Cardiac muscle cell (in vitro differentiated cells and primary cell): ENCODE measurements around the gene TBC1D4. TPM values are rescaled to one million over a fixed set of nuclear protein-coding genes. Genes with fewer than 3 reads are reported as not detected.
A peak's percentile ranks its signal among the peaks of the same experiment; 100 is the strongest.

Experiments
- DNase-seq, 2 donors: peaks; one replicate each; pipeline versions ENCODE4 v3.0.0 to v3.0.0-alpha.2; 2010 to 2017; ENCODE audit warnings: low read depth in 1 of 2, low spot score in 1 of 2
- H3K27ac ChIP-seq: fragments of 200-600 bp; sonication (generic); 2 replicates; pipeline ENCODE4 v1.5.1; 2016
- H3K27me3 ChIP-seq: fragments of 200-600 bp; sonication (generic); 2 replicates; pipeline ENCODE4 v1.6.0; 2016; ENCODE audit warnings: control low read depth
- H3K36me3 ChIP-seq: fragments of 200-600 bp; sonication (generic); 2 replicates; pipeline ENCODE4 v1.5.1; 2016; ENCODE audit warnings: control low read depth
- H3K4me1 ChIP-seq: fragments of 200-600 bp; sonication (generic); 2 replicates; pipeline ENCODE4 v1.8.1; 2017; ENCODE audit warnings: low read depth, mild to moderate bottlenecking, mixed run types
- H3K4me3 ChIP-seq: fragments of 200-600 bp; sonication (generic); 2 replicates; pipeline ENCODE4 v1.5.1; 2016; ENCODE audit warnings: mild to moderate bottlenecking
- H3K9me3 ChIP-seq: fragments of 200-600 bp; sonication (generic); 2 replicates; pipeline ENCODE4 v1.5.1; 2017; ENCODE audit warnings: low read depth, mild to moderate bottlenecking, control low read depth
- polyA plus RNA-seq: library from polyadenylated mRNA; unstranded; fragments of >200 nt; fragmentation: Nextera tagmentation; extraction: Ambion mirVana; gene quantifications from 2 replicates; pipeline ENCODE4 v1.2.1, GENCODE V29; 2016
- total RNA-seq: library from RNA; depleted of rRNA; stranded (reverse); fragments of >200 nt; gene quantifications from 2 replicates; pipeline ENCODE4 v1.2.3, GENCODE V29; 2016
- TF ChIP-seq, protein P1 (sequence below): IDR thresholded peaks from 2 replicates; pipeline ENCODE4 v1.5.1; 2012; ENCODE audit warnings: low read depth, mild to moderate bottlenecking, low read length

The TBC1D4 gene
- total and polyA plus RNA-seq, 2 experiments from 2014 or later: 14.8 to 43.7 TPM

DNA sequence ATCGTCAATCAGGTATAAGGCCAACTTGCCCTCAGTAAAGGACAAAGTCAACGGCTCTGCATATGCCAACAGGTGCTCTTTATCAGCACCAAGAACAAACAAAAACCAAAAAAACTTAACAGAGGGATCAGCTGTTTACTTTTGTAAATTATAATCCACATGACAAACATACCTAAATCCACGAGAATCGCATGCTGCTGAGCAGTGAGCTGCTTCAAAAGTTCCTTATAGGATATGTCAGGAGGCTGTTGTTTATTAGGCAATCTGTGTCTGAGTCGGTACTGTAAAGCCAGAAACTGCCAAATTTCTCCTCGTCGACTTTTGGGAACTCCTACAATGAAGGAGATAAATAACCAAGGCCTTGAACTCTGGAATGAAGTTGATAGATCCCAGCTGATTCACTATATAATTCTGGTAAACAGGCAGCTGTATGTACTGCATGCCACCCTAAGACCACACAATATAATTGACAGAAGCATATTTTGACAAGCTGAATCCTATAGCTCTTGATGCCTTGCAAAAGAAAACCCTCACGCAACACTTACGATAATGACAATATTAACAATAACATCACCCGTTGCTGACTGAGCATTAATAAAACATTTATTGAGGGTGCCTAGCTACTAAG, 179.8 kb downstream of the TBC1D4 start:
- no peaks in the 10 kb centered on the region for H3K9me3 ChIP-seq
- peaks cover 8% of the 10 kb centered on the region for H3K36me3 ChIP-seq
- peaks cover 10% of the 10 kb centered on the region for H3K4me1 ChIP-seq
- H3K4me3 ChIP-seq: no peak overlapping the region
- TF ChIP-seq, protein P1, sequence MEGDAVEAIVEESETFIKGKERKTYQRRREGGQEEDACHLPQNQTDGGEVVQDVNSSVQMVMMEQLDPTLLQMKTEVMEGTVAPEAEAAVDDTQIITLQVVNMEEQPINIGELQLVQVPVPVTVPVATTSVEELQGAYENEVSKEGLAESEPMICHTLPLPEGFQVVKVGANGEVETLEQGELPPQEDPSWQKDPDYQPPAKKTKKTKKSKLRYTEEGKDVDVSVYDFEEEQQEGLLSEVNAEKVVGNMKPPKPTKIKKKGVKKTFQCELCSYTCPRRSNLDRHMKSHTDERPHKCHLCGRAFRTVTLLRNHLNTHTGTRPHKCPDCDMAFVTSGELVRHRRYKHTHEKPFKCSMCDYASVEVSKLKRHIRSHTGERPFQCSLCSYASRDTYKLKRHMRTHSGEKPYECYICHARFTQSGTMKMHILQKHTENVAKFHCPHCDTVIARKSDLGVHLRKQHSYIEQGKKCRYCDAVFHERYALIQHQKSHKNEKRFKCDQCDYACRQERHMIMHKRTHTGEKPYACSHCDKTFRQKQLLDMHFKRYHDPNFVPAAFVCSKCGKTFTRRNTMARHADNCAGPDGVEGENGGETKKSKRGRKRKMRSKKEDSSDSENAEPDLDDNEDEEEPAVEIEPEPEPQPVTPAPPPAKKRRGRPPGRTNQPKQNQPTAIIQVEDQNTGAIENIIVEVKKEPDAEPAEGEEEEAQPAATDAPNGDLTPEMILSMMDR: no peak
- H3K27me3 ChIP-seq: no peaks in the 10 kb centered on the region
- H3K27ac ChIP-seq: no peak overlapping the region
- DNase-seq: peak in 1 of 2 donors; percentile 47

DNA sequence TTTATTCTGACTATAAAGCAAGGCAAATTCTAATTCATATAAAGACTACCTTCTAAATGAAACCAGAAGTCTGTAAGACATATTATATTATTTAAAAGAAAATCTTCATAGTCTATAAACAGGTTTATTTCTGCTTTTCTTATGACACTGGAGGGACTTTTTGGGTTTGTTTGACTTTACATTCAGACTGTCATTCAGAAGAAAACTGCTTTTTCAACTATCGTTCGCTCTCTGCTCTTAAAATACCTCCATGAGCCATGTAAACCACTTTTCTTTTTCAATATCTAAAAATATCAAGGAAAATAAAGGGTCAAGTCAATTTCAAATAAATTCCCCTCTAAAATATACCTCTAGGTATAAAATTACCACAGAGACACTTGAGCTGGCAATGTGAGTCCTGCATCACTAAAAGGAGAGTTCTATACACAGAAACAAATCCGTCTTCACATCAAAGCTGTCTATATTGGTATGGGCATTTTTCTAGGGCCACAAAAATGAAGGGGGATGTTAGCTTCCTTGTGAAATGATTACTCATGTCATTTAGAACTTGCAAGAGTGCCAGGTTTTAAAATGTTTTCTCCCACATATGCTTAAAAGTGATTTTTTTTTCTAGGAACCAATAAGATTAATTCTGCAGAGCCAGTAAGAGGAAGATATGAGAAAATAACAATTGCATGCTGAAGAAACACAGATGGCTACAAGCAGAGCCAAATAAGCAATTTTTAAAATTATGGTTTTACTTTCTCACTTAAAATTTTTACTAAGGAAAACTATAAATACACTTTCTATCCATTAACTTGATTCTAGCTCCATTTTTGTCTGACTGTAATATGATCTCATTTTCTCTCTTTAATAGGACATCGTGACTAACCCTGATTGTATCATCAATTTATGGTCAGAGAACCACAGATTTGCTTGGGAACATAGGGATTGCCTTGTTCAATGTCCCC, 181.8 kb downstream of the TBC1D4 start:
- no peaks in the 10 kb centered on the region for H3K9me3 ChIP-seq
- H3K4me3 ChIP-seq: no peak overlapping the region
- DNase-seq: peak in 1 of 2 donors; percentile 29
- no peaks in the 10 kb centered on the region for H3K27me3 ChIP-seq
- no peak overlapping the region for H3K27ac ChIP-seq
- peaks cover 7% of the 10 kb centered on the region for H3K36me3 ChIP-seq
- TF ChIP-seq, protein P1: no peak
- peaks cover 9% of the 10 kb centered on the region for H3K4me1 ChIP-seq

DNA sequence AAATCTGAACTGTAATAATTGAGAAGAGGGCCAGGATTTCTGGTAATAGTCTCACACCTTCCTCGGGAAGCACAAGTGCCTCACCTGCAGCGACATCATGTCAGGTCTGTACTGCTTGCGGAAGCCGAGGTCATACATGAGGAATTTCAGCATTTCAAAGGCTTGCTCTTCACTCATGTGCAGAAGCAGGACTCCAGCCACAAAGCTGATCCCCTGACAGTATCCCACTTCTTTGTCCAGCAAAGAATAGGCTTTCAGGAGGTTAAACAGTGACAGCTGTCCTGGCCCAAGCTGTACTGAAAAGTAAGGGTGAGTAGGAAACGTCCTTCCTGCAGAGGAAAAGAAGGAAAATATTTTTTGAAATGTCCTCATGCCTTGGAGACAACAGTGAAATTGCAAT, 182.7 kb downstream of the TBC1D4 start:
- Histone ChIP-seq H3K36me3 (peaks cover 7% of the 10 kb centered on the region), H3K27me3 (no peaks in the 10 kb centered on the region), H3K9me3 (no peaks in the 10 kb centered on the region), H3K27ac (no peak overlapping the region), H3K4me1 (peaks cover 4% of the 10 kb centered on the region), H3K4me3 (no peak overlapping the region)
- peak in 1 of 2 donors; percentile 2 for DNase-seq
- TF ChIP-seq, protein P1: no peak

DNA sequence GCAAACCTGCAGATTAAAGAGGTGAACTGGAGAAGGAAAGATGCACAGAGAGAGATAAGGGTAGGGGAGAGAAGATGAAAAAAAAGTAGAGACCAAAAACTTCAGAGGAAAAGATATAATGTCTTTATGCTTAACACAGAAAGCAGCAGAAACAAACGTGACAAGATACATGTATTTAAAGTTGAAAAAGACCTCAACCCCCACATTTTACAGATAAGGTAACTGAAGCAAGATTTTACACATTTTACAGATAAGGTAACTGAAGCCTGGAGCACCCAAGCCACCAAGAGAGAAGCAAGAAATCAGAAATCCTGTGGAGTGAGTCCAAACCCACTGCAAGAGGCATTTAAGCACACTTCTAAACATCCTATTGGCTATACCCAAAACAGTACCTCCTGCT, 185.3 kb downstream of the TBC1D4 start:
- Histone ChIP-seq H3K4me1 (peaks cover 4% of the 10 kb centered on the region), H3K4me3 (no peak overlapping the region), H3K27me3 (no peaks in the 10 kb centered on the region), H3K36me3 (peaks cover 7% of the 10 kb centered on the region), H3K9me3 (no peaks in the 10 kb centered on the region), H3K27ac (no peak overlapping the region)
- no peak for DNase-seq
- TF ChIP-seq, protein P1: no peak

DNA sequence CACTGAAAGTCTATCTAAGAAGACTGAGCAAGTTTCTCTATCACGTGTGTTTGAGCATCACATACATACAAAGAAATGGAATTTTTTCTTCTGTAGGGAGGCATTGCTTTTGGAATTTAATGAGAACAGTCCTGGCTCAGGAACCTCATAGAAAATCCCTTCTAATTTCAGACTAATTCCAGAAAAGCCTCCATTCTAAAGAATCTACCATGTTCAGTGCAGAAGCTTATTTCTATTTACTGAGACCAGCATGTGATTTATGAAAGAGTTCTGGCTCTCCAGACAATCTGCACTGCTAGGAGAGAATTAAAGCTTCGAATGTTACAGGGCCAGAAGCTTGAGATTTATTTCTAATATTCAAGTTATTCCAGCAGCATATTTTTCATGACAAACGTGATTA, 186.8 kb downstream of the TBC1D4 start:
- no peaks in the 10 kb centered on the region for H3K27me3 ChIP-seq
- H3K36me3 ChIP-seq: peaks cover 10% of the 10 kb centered on the region
- peaks cover 4% of the 10 kb centered on the region for H3K4me1 ChIP-seq
- no peaks in the 10 kb centered on the region for H3K9me3 ChIP-seq
- DNase-seq: no peak
- TF ChIP-seq, protein P1: no peak
- H3K4me3 ChIP-seq: no peak overlapping the region
- H3K27ac ChIP-seq: no peak overlapping the region
